Breast epithelium (tissue), 3 donors: ENCODE data around the gene ICAM5.

Experiments used
- POLR2A ChIP-seq: fragments of 450-650 bp; IDR thresholded peaks from one replicate; pipeline ENCODE4 v1.6.1; 2016; ENCODE audit warnings: antibody characterized with exemption, mild to moderate bottlenecking, moderate library complexity
- POLR2AphosphoS5 ChIP-seq, 3 donors: sonication (generic); formaldehyde crosslinking; IDR thresholded peaks; one replicate each; pipeline ENCODE4 v1.6.1; 2017; ENCODE audit warnings: antibody characterized with exemption in 3 of 3
- TF ChIP-seq, protein P1 (sequence below), 3 donors: fragments of 450-650 bp; IDR thresholded peaks; one replicate each; pipeline ENCODE4 v1.5.1; 2016 to 2017; ENCODE audit warnings: antibody characterized with exemption in 3 of 3, mild to moderate bottlenecking in 3 of 3, moderate library complexity in 3 of 3

DNA sequence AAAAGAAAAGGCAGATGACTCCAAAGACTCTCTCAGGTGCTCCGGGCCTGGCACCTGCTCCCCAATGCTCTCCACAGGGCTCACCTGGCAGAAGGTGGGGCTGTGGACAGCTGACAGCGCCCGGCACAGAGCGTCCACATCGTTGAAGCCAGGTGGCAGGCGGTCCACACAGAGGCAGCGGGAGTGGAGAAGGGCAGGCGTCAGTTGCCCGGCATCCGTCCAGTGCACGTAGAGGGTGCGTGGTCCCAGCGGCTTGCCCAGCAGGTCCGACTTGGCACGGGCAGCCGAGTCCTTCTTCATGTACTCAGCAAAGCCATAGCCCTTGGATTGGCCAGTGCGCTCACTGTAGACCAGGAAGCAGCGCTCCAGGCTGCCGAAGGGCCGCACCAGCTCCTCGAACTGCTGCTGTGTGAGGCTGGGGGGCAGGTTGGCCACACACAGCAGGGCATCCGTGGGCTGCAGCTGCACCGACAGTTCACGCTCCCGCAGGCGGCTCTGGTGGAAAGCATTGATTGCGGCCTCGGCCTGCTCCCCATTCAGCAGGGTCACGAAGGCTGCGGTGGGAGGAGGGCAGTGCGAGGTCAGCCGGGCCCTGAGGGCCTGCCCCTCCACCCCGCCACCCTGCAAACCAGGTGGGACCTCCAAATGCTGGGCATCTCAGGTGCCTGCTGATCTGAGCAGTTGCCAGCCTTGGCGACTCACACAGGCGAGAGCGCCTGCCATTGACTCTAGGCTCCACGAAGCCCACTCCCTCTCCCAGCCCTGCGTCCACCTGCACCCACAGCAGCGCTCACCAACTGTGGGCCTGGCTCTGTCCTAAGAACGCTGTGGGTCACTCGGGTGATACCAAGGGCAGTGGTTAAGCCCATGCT, 39.0 kb downstream of the ICAM5 start:
- TF ChIP-seq, protein P1, sequence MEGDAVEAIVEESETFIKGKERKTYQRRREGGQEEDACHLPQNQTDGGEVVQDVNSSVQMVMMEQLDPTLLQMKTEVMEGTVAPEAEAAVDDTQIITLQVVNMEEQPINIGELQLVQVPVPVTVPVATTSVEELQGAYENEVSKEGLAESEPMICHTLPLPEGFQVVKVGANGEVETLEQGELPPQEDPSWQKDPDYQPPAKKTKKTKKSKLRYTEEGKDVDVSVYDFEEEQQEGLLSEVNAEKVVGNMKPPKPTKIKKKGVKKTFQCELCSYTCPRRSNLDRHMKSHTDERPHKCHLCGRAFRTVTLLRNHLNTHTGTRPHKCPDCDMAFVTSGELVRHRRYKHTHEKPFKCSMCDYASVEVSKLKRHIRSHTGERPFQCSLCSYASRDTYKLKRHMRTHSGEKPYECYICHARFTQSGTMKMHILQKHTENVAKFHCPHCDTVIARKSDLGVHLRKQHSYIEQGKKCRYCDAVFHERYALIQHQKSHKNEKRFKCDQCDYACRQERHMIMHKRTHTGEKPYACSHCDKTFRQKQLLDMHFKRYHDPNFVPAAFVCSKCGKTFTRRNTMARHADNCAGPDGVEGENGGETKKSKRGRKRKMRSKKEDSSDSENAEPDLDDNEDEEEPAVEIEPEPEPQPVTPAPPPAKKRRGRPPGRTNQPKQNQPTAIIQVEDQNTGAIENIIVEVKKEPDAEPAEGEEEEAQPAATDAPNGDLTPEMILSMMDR (IDR thresholded peaks at IDR 0.05): no peak
- no peak for TF ChIP-seq POLR2A
- no peak for TF ChIP-seq POLR2AphosphoS5 (IDR thresholded peaks at IDR 0.05)
